ENCODE results near the gene TRIO.

TRIO gene

GRCh38 chr5:14452685-14453454, 309.7 kb downstream of the TRIO start:
- no peak overlapping the region for H3K4me3 ChIP-seq (ENCODE audit: low read length)
- no peak for TF ChIP-seq CTCF (conservative IDR thresholded peaks at IDR 0.05; ENCODE audit: low read length)
- DNase-seq (ENCODE audit: low read depth), result peak; percentile 50

- H3K4me3 ChIP-seq (ENCODE audit: low read length), result no peak overlapping the region
- TF ChIP-seq CTCF (conservative IDR thresholded peaks at IDR 0.05; ENCODE audit: low read length), result no peak
- peak; percentile 76 for DNase-seq (ENCODE audit: low read depth)
These were observed 310.3 kb downstream of the TRIO start for GRCh38 chr5:14453481-14453880.

GRCh38 chr5:14455814-14456321, 312.7 kb downstream of the TRIO start:
- DNase-seq (ENCODE audit: low read depth), result no peak
- no peak for TF ChIP-seq CTCF (conservative IDR thresholded peaks at IDR 0.05; ENCODE audit: low read length)
- no peak overlapping the region for H3K4me3 ChIP-seq (ENCODE audit: low read length)

GRCh38 chr5:14457476-14457875, 314.3 kb downstream of the TRIO start:
- TF ChIP-seq CTCF (conservative IDR thresholded peaks at IDR 0.05; ENCODE audit: low read length), result no peak
- peak; percentile 40 for DNase-seq (ENCODE audit: low read depth)
- H3K4me3 ChIP-seq (ENCODE audit: low read length), result no peak overlapping the region

GRCh38 chr5:14458414-14458813, 315.3 kb downstream of the TRIO start:
- no peak overlapping the region for H3K4me3 ChIP-seq (ENCODE audit: low read length)
- no peak for TF ChIP-seq CTCF (conservative IDR thresholded peaks at IDR 0.05; ENCODE audit: low read length)
- no peak for DNase-seq (ENCODE audit: low read depth)

- DNase-seq (ENCODE audit: low read depth), result no peak
- no peak overlapping the region for H3K4me3 ChIP-seq (ENCODE audit: low read length)
- TF ChIP-seq CTCF (conservative IDR thresholded peaks at IDR 0.05; ENCODE audit: low read length), result no peak
These were observed 317.8 kb downstream of the TRIO start for GRCh38 chr5:14460844-14461398.

- no peak for DNase-seq (ENCODE audit: low read depth)
- H3K4me3 ChIP-seq (ENCODE audit: low read length), result no peak overlapping the region
- no peak for TF ChIP-seq CTCF (conservative IDR thresholded peaks at IDR 0.05; ENCODE audit: low read length)
These were observed 319.5 kb downstream of the TRIO start for GRCh38 chr5:14462681-14463080.
